ENCODE measurements around the gene ACP4. TPM values are rescaled to one million over a fixed set of nuclear protein-coding genes. Genes with fewer than 3 reads are reported as not detected.

The ACP4 gene
- polyA plus RNA-seq, 3 donors: not detected

- H3K9ac ChIP-seq (ENCODE audit: insufficient read depth, low read length, poor library complexity, severe bottlenecking): no peak overlapping the region
- intact Hi-C loops (cut with micrococcal nuclease): no loop called here
- peaks cover 5 to 6% of the 10 kb centered on the region in 2 donors for H3K9me3 ChIP-seq (replicated peaks in 1 of 2; ENCODE audit: control insufficient read depth in 1 of 2, insufficient read depth in 1 of 2, low read length in 2 of 2)
- no peak for TF ChIP-seq CTCF (IDR thresholded peaks at IDR 0.05)
- H3K4me3 ChIP-seq (replicated peaks in 1 of 3; ENCODE audit: low read depth in 2 of 3, low read length in 3 of 3): peak overlapping the region in 1 of 3 experiments; percentile 76
- H3K27ac ChIP-seq (ENCODE audit: low read depth in 1 of 2, low read length in 2 of 2): no peak overlapping the region
- H3K27me3 ChIP-seq (ENCODE audit: control insufficient read depth in 2 of 2, insufficient read depth in 2 of 2, low read length in 2 of 2): peaks cover 0 to 56% of the 10 kb centered on the region in 2 donors
- no peak overlapping the region for H2AFZ ChIP-seq (ENCODE audit: insufficient read depth, low read depth, low read length, poor library complexity, severe bottlenecking)
- H3K4me2 ChIP-seq (replicated peaks; ENCODE audit: extremely low read depth, low read length, poor library complexity, severe bottlenecking): peak overlapping the region; percentile 83
- Mint-ChIP-seq H3K27me3 (ENCODE audit: low read depth in 3 of 3) (peaks cover 81 to 82% (median 82%) of the 10 kb centered on the region in 3 donors), H3K4me3 (peak overlapping the region; percentile 76 to 92), H3K9me3 (peaks cover 3 to 24% (median 14%) of the 10 kb centered on the region in 7 donors), H3K4me1 (peaks cover 29% of the 10 kb centered on the region), H3K27ac (peak overlapping the region in 1 of 7 donors; percentile 55), H3K36me3 (peaks cover 0 to 3% of the 10 kb centered on the region in 2 donors)
- 81% methylated on average over 5 of the region's 12 CpGs for WGBS (ENCODE audit: insufficient coverage)
- no peaks in the 10 kb centered on the region for H3K36me3 ChIP-seq (replicated peaks in 1 of 2; ENCODE audit: control insufficient read depth in 1 of 2, insufficient read depth in 2 of 2, low read length in 2 of 2)
- DNase-seq: no peak
- H4K20me1 ChIP-seq (ENCODE audit: insufficient read depth, low read length): no peaks in the 10 kb centered on the region
- H3K79me2 ChIP-seq (ENCODE audit: insufficient read depth, low read length): no peaks in the 10 kb centered on the region
- H3K4me1 ChIP-seq (ENCODE audit: control insufficient read depth in 1 of 2, insufficient read depth in 2 of 2, low read length in 2 of 2): peaks cover 21 to 27% of the 10 kb centered on the region in 2 donors
Observed at GRCh38 chr19:50818859-50819472, 28.8 kb downstream of the ACP4 start.

GRCh38 chr19:50819636-50820035 lies 29.4 kb downstream of the ACP4 start:
- Mint-ChIP-seq H3K27me3 (ENCODE audit: low read depth in 3 of 3) (peaks cover 78 to 82% (median 82%) of the 10 kb centered on the region in 3 donors), H3K27ac (no peak overlapping the region), H3K4me1 (peaks cover 29% of the 10 kb centered on the region), H3K4me3 (peak overlapping the region in 1 of 2 donors; percentile 92), H3K9me3 (peaks cover 3 to 24% (median 14%) of the 10 kb centered on the region in 7 donors), H3K36me3 (peaks cover 0 to 3% of the 10 kb centered on the region in 2 donors)
- Histone ChIP-seq H4K20me1 (ENCODE audit: insufficient read depth, low read length) (no peaks in the 10 kb centered on the region), H3K4me3 (replicated peaks in 1 of 3; ENCODE audit: low read depth in 2 of 3, low read length in 3 of 3) (no peak overlapping the region), H2AFZ (ENCODE audit: insufficient read depth, low read depth, low read length, poor library complexity, severe bottlenecking) (no peak overlapping the region), H3K27ac (ENCODE audit: low read depth in 1 of 2, low read length in 2 of 2) (no peak overlapping the region), H3K4me1 (ENCODE audit: control insufficient read depth in 1 of 2, insufficient read depth in 2 of 2, low read length in 2 of 2) (peaks cover 21 to 27% of the 10 kb centered on the region in 2 donors), H3K79me2 (ENCODE audit: insufficient read depth, low read length) (no peaks in the 10 kb centered on the region), H3K4me2 (replicated peaks; ENCODE audit: extremely low read depth, low read length, poor library complexity, severe bottlenecking) (no peak overlapping the region), H3K9ac (ENCODE audit: insufficient read depth, low read length, poor library complexity, severe bottlenecking) (no peak overlapping the region), H3K9me3 (replicated peaks in 1 of 2; ENCODE audit: control insufficient read depth in 1 of 2, insufficient read depth in 1 of 2, low read length in 2 of 2) (peaks cover 5 to 6% of the 10 kb centered on the region in 2 donors), H3K27me3 (ENCODE audit: control insufficient read depth in 2 of 2, insufficient read depth in 2 of 2, low read length in 2 of 2) (peaks cover 0 to 55% of the 10 kb centered on the region in 2 donors), H3K36me3 (replicated peaks in 1 of 2; ENCODE audit: control insufficient read depth in 1 of 2, insufficient read depth in 2 of 2, low read length in 2 of 2) (no peaks in the 10 kb centered on the region)
- intact Hi-C loops (cut with micrococcal nuclease): no loop called here
- 32% methylated on average over 6 of the region's 8 CpGs for WGBS (ENCODE audit: insufficient coverage)
- no peak for TF ChIP-seq CTCF (IDR thresholded peaks at IDR 0.05)
- no peak for DNase-seq

Data from CD14-positive monocyte (primary cell).